ENCODE results near the gene SLC9B1. TPM values are rescaled to one million over a fixed set of nuclear protein-coding genes. Genes with fewer than 3 reads are reported as not detected.

Gene SLC9B1
- polyA plus RNA-seq, 1 experiment, result 0.35 TPM

DNA sequence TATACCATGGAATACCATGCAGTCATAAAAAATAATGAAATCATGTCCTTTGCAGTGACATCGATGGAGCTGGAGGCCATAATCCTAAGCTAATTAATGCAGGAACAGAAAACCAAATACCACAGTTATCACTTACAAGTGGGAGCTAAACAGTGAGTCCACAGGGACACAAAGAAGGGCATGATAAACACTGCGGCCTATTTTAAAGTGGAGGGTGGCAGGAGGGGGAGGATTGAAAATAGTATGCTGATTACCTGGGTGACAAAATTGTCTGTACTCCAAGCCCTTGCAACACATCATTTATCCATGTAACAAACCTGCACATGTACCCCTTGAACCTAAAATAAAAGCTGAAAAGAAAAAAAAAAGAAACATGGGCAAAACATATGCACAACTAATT lies 16.7 kb upstream of the SLC9B1 start:
- Histone ChIP-seq H3K27me3 (ENCODE audit: control insufficient read depth, insufficient read depth, low read length) (no peaks in the 10 kb centered on the region), H3K9me3 (ENCODE audit: control insufficient read depth, insufficient read depth, low read length) (no peaks in the 10 kb centered on the region), H3K4me3 (ENCODE audit: low read depth, low read length) (no peak overlapping the region), H3K27ac (ENCODE audit: low read depth, low read length) (no peak overlapping the region)
- CTCF ChIA-PET, result interaction anchor here (0.9 kb wide), 1 partner anchor 415 kb away, joined by 3 read pairs; no protein-coding TSS in a partner anchor
- TF ChIP-seq, protein P1, sequence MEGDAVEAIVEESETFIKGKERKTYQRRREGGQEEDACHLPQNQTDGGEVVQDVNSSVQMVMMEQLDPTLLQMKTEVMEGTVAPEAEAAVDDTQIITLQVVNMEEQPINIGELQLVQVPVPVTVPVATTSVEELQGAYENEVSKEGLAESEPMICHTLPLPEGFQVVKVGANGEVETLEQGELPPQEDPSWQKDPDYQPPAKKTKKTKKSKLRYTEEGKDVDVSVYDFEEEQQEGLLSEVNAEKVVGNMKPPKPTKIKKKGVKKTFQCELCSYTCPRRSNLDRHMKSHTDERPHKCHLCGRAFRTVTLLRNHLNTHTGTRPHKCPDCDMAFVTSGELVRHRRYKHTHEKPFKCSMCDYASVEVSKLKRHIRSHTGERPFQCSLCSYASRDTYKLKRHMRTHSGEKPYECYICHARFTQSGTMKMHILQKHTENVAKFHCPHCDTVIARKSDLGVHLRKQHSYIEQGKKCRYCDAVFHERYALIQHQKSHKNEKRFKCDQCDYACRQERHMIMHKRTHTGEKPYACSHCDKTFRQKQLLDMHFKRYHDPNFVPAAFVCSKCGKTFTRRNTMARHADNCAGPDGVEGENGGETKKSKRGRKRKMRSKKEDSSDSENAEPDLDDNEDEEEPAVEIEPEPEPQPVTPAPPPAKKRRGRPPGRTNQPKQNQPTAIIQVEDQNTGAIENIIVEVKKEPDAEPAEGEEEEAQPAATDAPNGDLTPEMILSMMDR (IDR thresholded peaks at IDR 0.05; ENCODE audit: low read depth, low read length), result no peak
- DNase-seq (ENCODE audit: low read depth, low spot score), result no peak
- POLR2A ChIA-PET, result no interaction called here

- H3K9me3 ChIP-seq (ENCODE audit: control insufficient read depth, insufficient read depth, low read length), result no peaks in the 10 kb centered on the region
- no peak overlapping the region for H3K4me3 ChIP-seq (ENCODE audit: low read depth, low read length)
- no peaks in the 10 kb centered on the region for H3K27me3 ChIP-seq (ENCODE audit: control insufficient read depth, insufficient read depth, low read length)
- DNase-seq (ENCODE audit: low read depth, low spot score), result no peak
- POLR2A ChIA-PET, result interaction anchor here (1.2 kb wide), 1 partner anchor 44 kb away, joined by 3 read pairs; the partner anchor contains the start of gene SLC9B2
- TF ChIP-seq, protein P1 (IDR thresholded peaks at IDR 0.05; ENCODE audit: low read depth, low read length), result peak; percentile 72
- H3K27ac ChIP-seq (ENCODE audit: low read depth, low read length), result no peak overlapping the region
- CTCF ChIA-PET, result interaction anchor here (0.6 to 1.3 kb wide), 13 partner anchors 9 to 602 kb away, joined by 3 to 8 read pairs (median 4); no protein-coding TSS in a partner anchor
Observed at GRCh38 chr4:103032574-103032973, 13.1 kb upstream of the SLC9B1 start.

- H3K9me3 ChIP-seq (ENCODE audit: control insufficient read depth, insufficient read depth, low read length), result no peaks in the 10 kb centered on the region
- TF ChIP-seq, protein P1 (IDR thresholded peaks at IDR 0.05; ENCODE audit: low read depth, low read length), result no peak
- H3K4me3 ChIP-seq (ENCODE audit: low read depth, low read length), result no peak overlapping the region
- H3K27ac ChIP-seq (ENCODE audit: low read depth, low read length), result no peak overlapping the region
- no peaks in the 10 kb centered on the region for H3K27me3 ChIP-seq (ENCODE audit: control insufficient read depth, insufficient read depth, low read length)
- CTCF ChIA-PET, result no interaction called here
- POLR2A ChIA-PET, result no interaction called here
- DNase-seq (ENCODE audit: low read depth, low spot score), result no peak
Observed at GRCh38 chr4:103030791-103031190, 11.3 kb upstream of the SLC9B1 start.

DNA sequence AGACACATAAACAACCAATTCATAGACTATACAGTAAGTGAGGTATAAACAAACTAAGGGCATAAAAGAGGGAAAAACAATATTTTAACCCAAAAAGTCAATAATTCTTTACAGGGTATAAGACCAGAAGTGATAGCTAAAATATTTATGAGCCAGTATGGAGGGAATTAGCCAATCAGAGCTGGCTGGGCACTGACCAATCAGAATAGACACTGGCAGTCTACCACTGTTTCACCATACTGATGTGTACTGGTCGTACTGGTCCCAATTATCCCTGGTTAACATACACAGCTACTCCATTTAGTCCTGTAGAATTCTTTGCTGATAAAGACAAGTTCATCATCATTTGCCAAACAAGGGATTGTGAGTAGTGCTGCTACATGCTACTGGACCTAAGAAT lies 9.8 kb upstream of the SLC9B1 start:
- H3K9me3 ChIP-seq (ENCODE audit: control insufficient read depth, insufficient read depth, low read length), result no peaks in the 10 kb centered on the region
- TF ChIP-seq, protein P1 (IDR thresholded peaks at IDR 0.05; ENCODE audit: low read depth, low read length), result no peak
- no peak overlapping the region for H3K27ac ChIP-seq (ENCODE audit: low read depth, low read length)
- no peak for DNase-seq (ENCODE audit: low read depth, low spot score)
- H3K4me3 ChIP-seq (ENCODE audit: low read depth, low read length), result no peak overlapping the region
- ChIA-PET CTCF (interaction anchor here (1.0 to 2.3 kb wide), 3 partner anchors 11 to 63 kb away, joined by 3 to 9 read pairs (median 4); no protein-coding TSS in a partner anchor), POLR2A (no interaction called here)
- no peaks in the 10 kb centered on the region for H3K27me3 ChIP-seq (ENCODE audit: control insufficient read depth, insufficient read depth, low read length)

GRCh38 chr4:103026868-103027267 lies 7.4 kb upstream of the SLC9B1 start:
- ChIA-PET POLR2A (no interaction called here), CTCF (no interaction called here)
- Histone ChIP-seq H3K9me3 (ENCODE audit: control insufficient read depth, insufficient read depth, low read length) (no peaks in the 10 kb centered on the region), H3K4me3 (ENCODE audit: low read depth, low read length) (no peak overlapping the region), H3K27me3 (ENCODE audit: control insufficient read depth, insufficient read depth, low read length) (no peaks in the 10 kb centered on the region), H3K27ac (ENCODE audit: low read depth, low read length) (no peak overlapping the region)
- TF ChIP-seq, protein P1 (IDR thresholded peaks at IDR 0.05; ENCODE audit: low read depth, low read length), result no peak
- DNase-seq (ENCODE audit: low read depth, low spot score), result no peak

Measured in AG04450 (cell line).